ENCODE results near the gene TMEM94.
"Not testable (repeated sequence)": the region's sequence is repeated elsewhere in the genome, so short reads cannot be mapped to it uniquely, and the experiment has no call there.

TMEM94 gene

GRCh38 chr17:75476752-75477489 lies 20.5 kb downstream of the TMEM94 start:
- no peak for DNase-seq (ENCODE audit: low spot score)

- DNase-seq (ENCODE audit: low spot score) = not testable (repeated sequence)
Measured at GRCh38 chr17:75477490-75477862, 21.0 kb downstream of the TMEM94 start.

GRCh38 chr17:75478508-75478907 lies 22.1 kb downstream of the TMEM94 start:
- DNase-seq (ENCODE audit: low spot score) = no peak

GRCh38 chr17:75480281-75480680 lies 23.8 kb downstream of the TMEM94 start:
- DNase-seq (ENCODE audit: low spot score) = no peak

- no peak for DNase-seq (ENCODE audit: low spot score)
Measured at GRCh38 chr17:75481194-75482068, 25.0 kb downstream of the TMEM94 start.

GRCh38 chr17:75482098-75482942 lies 25.9 kb downstream of the TMEM94 start:
- DNase-seq (ENCODE audit: low spot score) = no peak

GRCh38 chr17:75485688-75486087 lies 29.3 kb downstream of the TMEM94 start:
- no peak for DNase-seq (ENCODE audit: low spot score)

- DNase-seq (ENCODE audit: low spot score) = no peak
Measured at GRCh38 chr17:75486151-75486550, 29.7 kb downstream of the TMEM94 start.

- DNase-seq (ENCODE audit: low spot score) = no peak
Measured at GRCh38 chr17:75486951-75487350, 30.5 kb downstream of the TMEM94 start.

GRCh38 chr17:75487351-75488070 lies 31.1 kb downstream of the TMEM94 start:
- peak; percentile 62 for DNase-seq (ENCODE audit: low spot score)

- no peak for DNase-seq (ENCODE audit: low spot score)
Measured at GRCh38 chr17:75488693-75489510, 32.5 kb downstream of the TMEM94 start.

- no peak for DNase-seq (ENCODE audit: low spot score)
Measured at GRCh38 chr17:75489511-75489955, 33.1 kb downstream of the TMEM94 start.

GRCh38 chr17:75490173-75490743 lies 33.8 kb downstream of the TMEM94 start:
- no peak for DNase-seq (ENCODE audit: low spot score)

- DNase-seq (ENCODE audit: low spot score) = no peak
Measured at GRCh38 chr17:75490953-75491649, 34.7 kb downstream of the TMEM94 start.

- no peak for DNase-seq (ENCODE audit: low spot score)
Measured at GRCh38 chr17:75491680-75492079, 35.2 kb downstream of the TMEM94 start.

GRCh38 chr17:75492555-75493168 lies 36.2 kb downstream of the TMEM94 start:
- no peak for DNase-seq (ENCODE audit: low spot score)

- DNase-seq (ENCODE audit: low spot score) = no peak
Measured at GRCh38 chr17:75493476-75494129, 37.2 kb downstream of the TMEM94 start.

- no peak for DNase-seq (ENCODE audit: low spot score)
Measured at GRCh38 chr17:75494326-75494877, 38.0 kb downstream of the TMEM94 start.
